Psoas muscle (tissue), 8 donors: Measurements from ENCODE around the gene MAML2. TPM values are rescaled to one million over a fixed set of nuclear protein-coding genes. Genes with fewer than 3 reads are reported as not detected.

Experiments
- ATAC-seq, 4 donors: fragments of 200-7000 bp; cut with Tn5 transposase; one replicate each; pipeline ENCODE4 v1.9.1; 2020; ENCODE audit warnings: moderate library complexity in 3 of 4, mild to moderate bottlenecking in 2 of 4
- DNase-seq, 2 donors: peaks; one replicate each; pipeline ENCODE4 v3.0.0-alpha.2; 2020
- H3K27ac ChIP-seq: fragments of 200-600 bp; one replicate; pipeline ENCODE4 v1.8.0; 2022
- H3K27me3 ChIP-seq, 3 donors: fragments of 200-600 bp in 1 of 3; one replicate each; pipeline versions ENCODE4 v1.6.1 to v1.8.0; 2013 to 2022; ENCODE audit warnings: low read length in 2 of 3, mild to moderate bottlenecking in 2 of 3, moderate library complexity in 1 of 3; ENCODE audit not compliant: insufficient read depth in 3 of 3
- H3K36me3 ChIP-seq, 2 donors: fragments of 200-600 bp in 1 of 2; one replicate each; pipeline versions ENCODE4 v1.6.1 to v1.8.0; 2013 to 2022; ENCODE audit warnings: low read depth in 1 of 2, mild to moderate bottlenecking in 1 of 2, moderate library complexity in 1 of 2; ENCODE audit not compliant: insufficient read depth in 1 of 2
- H3K4me1 ChIP-seq: fragments of 200-600 bp; one replicate; pipeline ENCODE4 v1.8.0; 2022
- H3K4me3 ChIP-seq: fragments of 200-600 bp; one replicate; pipeline ENCODE4 v1.8.0; 2022; ENCODE audit warnings: mild to moderate bottlenecking
- H3K9me3 ChIP-seq: fragments of 200-600 bp; one replicate; pipeline ENCODE4 v1.8.0; 2022
- CTCF ChIP-seq: fragments of 200-600 bp; IDR thresholded peaks from one replicate; pipeline ENCODE4 v1.8.0; 2022; ENCODE audit warnings: antibody characterized with exemption
- WGBS, 3 donors: extraction: QIAGEN DNeasy Blood & Tissue Kit; methylation state at CpG; one replicate each; pipeline versions ENCODE4 v1.1.6 to v1.1.7; 2013; 5-methylcytosine and 5-hydroxymethylcytosine counted together
- intact Hi-C, 2 donors: fragments of 100-400 bp; cut with DNase I; formaldehyde crosslinking; loops; one replicate each; pipeline versions ENCODE4 v1.11.0 to v1.14.2; 2022
- polyA plus RNA-seq, 3 donors: library from polyadenylated mRNA; stranded (reverse); fragments of 200-250 nt; gene quantifications; one replicate each; pipeline ENCODE4 v1.2.3, GENCODE V29; 2013
- total RNA-seq, 4 donors: library from RNA; stranded (reverse); fragmentation: NEBNext Ultra II Directional in 2 of 4; extraction: Animal tissue kit (Norgen Biotek cat#: 25700) in 2 of 4; gene quantifications; one replicate each; pipeline versions ENCODE4 v1.2.1 to v1.2.4, GENCODE V29; 2021 to 2023
- donor health status: healthy with polysubstance abuse.
- donor health status: DM: no; HTN: no; CAD: no; lungs with moderate emphysema.
- donor health status: Bipolar disorder and iron deficiency.
- donor health status: healthy.
- donor health status: DM: yes; HTN: yes; CAD: no.
- donor health status: DM: no; HTN: no; CAD: no.
- donor health status: DM: no; HTN: no; CAD: no.
- donor health status: DM: yes; HTN: yes; CAD: no.

MAML2 gene
- total and polyA plus RNA-seq, 7 donors = 0.39 to 3.7 (median 1.5) TPM

DNA sequence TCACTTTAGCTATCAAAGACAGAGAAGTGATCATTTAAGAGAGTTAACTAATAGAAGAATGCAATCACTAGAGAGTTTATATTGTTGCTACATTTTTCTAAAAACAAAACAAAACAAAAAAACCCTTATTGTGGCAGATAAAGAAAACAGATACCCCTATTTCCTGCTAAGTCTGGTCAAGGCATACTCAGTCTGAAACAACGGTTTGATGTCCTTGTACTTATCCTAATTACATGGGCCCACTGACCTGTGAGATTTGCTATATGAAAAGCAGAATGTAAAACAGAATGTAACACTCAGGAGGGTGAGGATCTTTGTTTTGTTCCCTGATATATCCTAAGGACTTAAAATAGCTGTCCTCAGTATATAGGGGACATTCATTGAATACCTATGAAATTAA, 24.6 kb downstream of the MAML2 start:
- TF ChIP-seq CTCF = no peak
- DNase-seq (no peak), ATAC-seq (no peak)
- Histone ChIP-seq H3K36me3 (no peaks in the 10 kb centered on the region), H3K9me3 (no peaks in the 10 kb centered on the region), H3K4me1 (peaks cover 5% of the 10 kb centered on the region), H3K27ac (no peak overlapping the region), H3K27me3 (no peaks in the 10 kb centered on the region), H3K4me3 (no peak overlapping the region)
- intact Hi-C loops = no loop called here
- WGBS, 3 donors = 67 to 87% (median 72%) methylated on average over 1 of the region's 1 CpG

DNA sequence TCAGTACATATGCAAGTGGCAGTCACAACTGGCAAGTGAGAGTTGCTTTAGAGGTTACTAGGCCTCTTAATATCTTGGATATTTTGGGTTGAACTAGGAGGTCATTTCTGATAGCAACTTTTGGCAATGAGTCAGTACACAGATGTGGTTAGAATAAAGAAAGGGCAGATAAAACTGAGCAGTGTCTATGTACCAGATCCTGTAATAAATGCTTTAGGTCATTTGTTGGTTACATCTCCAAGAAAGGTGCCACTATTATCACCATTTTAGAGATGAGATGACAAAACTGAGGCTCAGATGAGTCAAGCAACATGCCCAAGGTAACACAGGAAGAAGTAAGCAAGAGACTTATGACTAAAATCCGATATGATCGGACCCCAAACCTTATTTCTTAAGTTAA, 25.0 kb downstream of the MAML2 start:
- Histone ChIP-seq H3K9me3 (no peaks in the 10 kb centered on the region), H3K4me3 (no peak overlapping the region), H3K36me3 (no peaks in the 10 kb centered on the region), H3K27me3 (no peaks in the 10 kb centered on the region), H3K4me1 (peaks cover 5% of the 10 kb centered on the region), H3K27ac (no peak overlapping the region)
- DNase-seq = no peak
- ATAC-seq = no peak
- intact Hi-C loops = no loop called here
- no peak for TF ChIP-seq CTCF
- WGBS, 3 donors = 94 to 95% (median 94%) methylated on average over 2 of the region's 2 CpGs

DNA sequence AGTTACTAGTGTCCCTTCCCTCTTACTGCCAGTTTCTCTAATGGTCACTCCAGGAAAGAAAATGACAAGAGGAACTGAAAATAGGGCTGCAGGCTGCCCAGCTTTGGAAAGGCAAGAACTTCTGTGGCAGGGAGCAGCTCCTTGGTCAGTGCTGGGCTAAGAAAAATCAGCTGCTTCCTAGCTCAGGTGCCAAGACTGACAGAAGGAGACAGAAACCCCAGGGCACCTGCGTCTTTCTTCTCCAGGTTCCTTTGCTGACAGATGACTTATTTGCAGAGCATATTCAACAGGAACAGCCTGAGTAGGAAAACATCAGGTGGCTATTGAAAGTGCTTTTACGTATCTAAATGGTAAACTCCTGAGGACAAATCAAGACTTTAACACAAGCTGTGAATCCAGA, 25.4 kb downstream of the MAML2 start:
- Histone ChIP-seq H3K4me1 (peaks cover 5% of the 10 kb centered on the region), H3K27me3 (no peaks in the 10 kb centered on the region), H3K9me3 (no peaks in the 10 kb centered on the region), H3K36me3 (no peaks in the 10 kb centered on the region), H3K4me3 (no peak overlapping the region), H3K27ac (no peak overlapping the region)
- 71 to 83% (median 75%) methylated on average over 2 of the region's 2 CpGs for WGBS, 3 donors
- no peak for TF ChIP-seq CTCF
- no peak for ATAC-seq
- intact Hi-C loops = no loop called here
- DNase-seq = no peak

DNA sequence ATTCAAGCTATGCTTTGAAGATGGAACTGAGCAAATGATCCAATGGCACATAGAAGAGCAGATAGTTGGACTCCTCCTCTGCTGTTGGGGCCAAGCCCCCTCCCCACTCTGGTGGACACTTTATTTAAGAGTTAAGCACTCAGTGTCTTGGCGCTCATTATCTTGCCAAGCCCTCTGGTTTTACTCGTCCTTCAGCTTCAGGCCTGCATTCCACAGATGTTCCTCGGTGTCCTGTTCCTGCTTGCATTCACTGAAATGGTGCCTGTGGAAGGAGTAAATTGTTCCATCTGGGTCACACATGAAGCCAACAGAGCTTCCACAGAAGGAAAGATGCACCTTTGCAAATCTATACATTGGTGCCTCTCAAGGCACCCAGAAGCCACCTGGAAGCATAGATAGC, 26.1 kb downstream of the MAML2 start:
- no peaks in the 10 kb centered on the region for H3K36me3 ChIP-seq
- no peaks in the 10 kb centered on the region for H3K27me3 ChIP-seq
- DNase-seq (no peak), ATAC-seq (no peak)
- WGBS, 3 donors = 59 to 64% (median 59%) methylated on average over 3 of the region's 3 CpGs
- no peak for TF ChIP-seq CTCF
- H3K9me3 ChIP-seq = no peaks in the 10 kb centered on the region
- no peak overlapping the region for H3K27ac ChIP-seq
- no peak overlapping the region for H3K4me3 ChIP-seq
- intact Hi-C loops = no loop called here
- H3K4me1 ChIP-seq = peaks cover 5% of the 10 kb centered on the region

GRCh38 chr11:96315476-96315875, 27.5 kb downstream of the MAML2 start:
- Histone ChIP-seq H3K4me1 (peaks cover 5% of the 10 kb centered on the region), H3K27me3 (no peaks in the 10 kb centered on the region), H3K27ac (no peak overlapping the region), H3K4me3 (no peak overlapping the region), H3K36me3 (no peaks in the 10 kb centered on the region), H3K9me3 (no peaks in the 10 kb centered on the region)
- ATAC-seq (no peak), DNase-seq (no peak)
- no peak for TF ChIP-seq CTCF
- 83 to 93% (median 93%) methylated on average over 1 of the region's 1 CpG for WGBS, 3 donors
- intact Hi-C loops = no loop called here
